Liver (tissue), 9 donors: ENCODE results near the gene TRERF1. TPM values are rescaled to one million over a fixed set of nuclear protein-coding genes. Genes with fewer than 3 reads are reported as not detected.

Experiments used
- DNase-seq: peaks from one replicate; pipeline ENCODE4 v3.0.0-alpha.2; 2017; ENCODE audit warnings: low spot score
- H3K27ac ChIP-seq, 2 donors: one replicate each; pipeline ENCODE4 v1.7.0; 2013; ENCODE audit warnings: inconsistent platforms in 2 of 2, low read length in 2 of 2, control low read depth in 1 of 2, low read depth in 1 of 2, mild to moderate bottlenecking in 1 of 2
- H3K27me3 ChIP-seq, 4 donors: one replicate each; pipeline versions ENCODE4 v1.6.1 to v1.7.0; 2013; ENCODE audit warnings: low read length in 3 of 4, inconsistent platforms in 1 of 4, mild to moderate bottlenecking in 1 of 4, moderate library complexity in 1 of 4; ENCODE audit not compliant: control insufficient read depth in 4 of 4, insufficient read depth in 4 of 4
- H3K36me3 ChIP-seq, 4 donors: one replicate each; pipeline versions ENCODE4 v1.6.1 to v1.7.0; 2013; ENCODE audit warnings: low read length in 3 of 4, mild to moderate bottlenecking in 3 of 4, low read depth in 1 of 4, moderate library complexity in 1 of 4; ENCODE audit not compliant: control insufficient read depth in 4 of 4, insufficient read depth in 3 of 4
- H3K4me1 ChIP-seq, 4 donors: one replicate each; pipeline versions ENCODE4 v1.6.1 to v1.7.0; 2013; ENCODE audit warnings: low read length in 3 of 4, mild to moderate bottlenecking in 3 of 4, moderate library complexity in 1 of 4; ENCODE audit not compliant: control insufficient read depth in 4 of 4, insufficient read depth in 4 of 4
- H3K4me3 ChIP-seq, 3 donors: one replicate each; pipeline versions ENCODE4 v1.6.1 to v1.7.0; 2013; ENCODE audit warnings: low read length in 3 of 3, control low read depth in 1 of 3, low read depth in 1 of 3, mild to moderate bottlenecking in 1 of 3
- H3K9ac ChIP-seq, 2 donors: one replicate each; pipeline ENCODE4 v1.7.0; 2013; ENCODE audit warnings: low read length in 2 of 2, mild to moderate bottlenecking in 2 of 2, moderate library complexity in 2 of 2, control low read depth in 1 of 2, low read depth in 1 of 2
- H3K9me3 ChIP-seq, 4 donors: one replicate each; pipeline versions ENCODE4 v1.6.1 to v1.7.0; 2013; ENCODE audit warnings: low read length in 3 of 4; ENCODE audit not compliant: control insufficient read depth in 4 of 4
- CTCF ChIP-seq: fragments of 150-350 bp; IDR thresholded peaks from 2 replicates; pipeline ENCODE4 v1.5.1; 2017; ENCODE audit warnings: improper control_type of control experiment, low read depth, low read length; ENCODE audit not compliant: missing input control
- FOXA2 ChIP-seq: IDR thresholded peaks from 2 replicates; pipeline ENCODE4 v1.6.1; 2016; ENCODE audit warnings: antibody characterized with exemption
- GABPA ChIP-seq, 2 donors: IDR thresholded peaks in 1 of 2; conservative IDR thresholded peaks in 1 of 2; 2 replicates each; pipeline ENCODE4 v1.6.1; 2016; ENCODE audit warnings: antibody characterized with exemption in 2 of 2, mild to moderate bottlenecking in 1 of 2, moderate library complexity in 1 of 2
- HNF4A ChIP-seq, 2 donors: conservative IDR thresholded peaks; 2 replicates each; pipeline ENCODE4 v1.6.1; 2016; ENCODE audit warnings: antibody characterized with exemption in 2 of 2, mild to moderate bottlenecking in 2 of 2
- HNF4G ChIP-seq: IDR thresholded peaks from 2 replicates; pipeline ENCODE4 v1.6.1; 2016; ENCODE audit warnings: antibody characterized with exemption
- JUND ChIP-seq, 2 donors: IDR thresholded peaks; 2 replicates each; pipeline ENCODE4 v1.6.1; 2016; ENCODE audit warnings: antibody characterized with exemption in 2 of 2
- MAX ChIP-seq: IDR thresholded peaks from 2 replicates; pipeline ENCODE4 v1.6.1; 2016; ENCODE audit warnings: antibody characterized with exemption
- NR2F2 ChIP-seq: IDR thresholded peaks from 2 replicates; pipeline ENCODE4 v1.6.1; 2016; ENCODE audit warnings: antibody characterized with exemption
- RAD21 ChIP-seq, 2 donors: IDR thresholded peaks; 2 replicates each; pipeline ENCODE4 v1.6.1; 2016; ENCODE audit warnings: antibody characterized with exemption in 2 of 2, mild to moderate bottlenecking in 2 of 2
- REST ChIP-seq: IDR thresholded peaks from 2 replicates; pipeline ENCODE4 v1.6.1; 2016; ENCODE audit warnings: antibody characterized with exemption, mild to moderate bottlenecking
- RXRA ChIP-seq, 2 donors: IDR thresholded peaks; 2 replicates each; pipeline ENCODE4 v1.6.1; 2017 to 2018; ENCODE audit warnings: antibody characterized with exemption in 2 of 2, mild to moderate bottlenecking in 1 of 2
- SP1 ChIP-seq: IDR thresholded peaks from 2 replicates; pipeline ENCODE4 v1.6.1; 2018; ENCODE audit warnings: antibody characterized with exemption, mild to moderate bottlenecking
- TAF1 ChIP-seq: conservative IDR thresholded peaks from 2 replicates; pipeline ENCODE4 v1.6.1; 2016; ENCODE audit warnings: antibody characterized with exemption, mild to moderate bottlenecking
- WGBS: extraction: QIAGEN DNeasy Blood & Tissue Kit; methylation state at CpG from one replicate; pipeline ENCODE4 v1.1.7; 2013; 5-methylcytosine and 5-hydroxymethylcytosine counted together
- polyA plus RNA-seq, 2 donors: library from polyadenylated mRNA; stranded (reverse) in 1 of 2; unstranded in 1 of 2; fragments of 200-250 nt in 1 of 2; fragments of >200 nt in 1 of 2; fragmentation: Nextera tagmentation in 1 of 2; extraction: Ambion mirVana in 1 of 2; gene quantifications; one replicate each; pipeline versions ENCODE4 v1.2.1 to v1.2.3, GENCODE V29; 2013 to 2015
- total RNA-seq, 2 donors: library from RNA; depleted of rRNA; stranded (reverse); fragments of >200 nt; gene quantifications; one replicate each; pipeline ENCODE4 v1.2.3, GENCODE V29; 2014
- donor health status: healthy.
- donor health status: healthy.
- donor health status: healthy.
- donor health status: healthy.
- donor health status: healthy.

Gene TRERF1
- total and polyA plus RNA-seq, 4 donors: 0.33 to 1.3 (median 0.68) TPM

- TF ChIP-seq HNF4A (conservative IDR thresholded peaks at IDR 0.05): no peak
- TF ChIP-seq MAX: no peak
- no peak for TF ChIP-seq HNF4G
- TF ChIP-seq JUND (IDR thresholded peaks at IDR 0.05): no peak
- DNase-seq: no peak
- Histone ChIP-seq H3K9ac (no peak overlapping the region), H3K27ac (no peak overlapping the region), H3K4me3 (no peak overlapping the region), H3K9me3 (no peaks in the 10 kb centered on the region), H3K36me3 (no peaks in the 10 kb centered on the region), H3K27me3 (no peaks in the 10 kb centered on the region), H3K4me1 (no peaks in the 10 kb centered on the region)
- 79% methylated on average over 11 of the region's 11 CpGs for WGBS
These were observed 113.6 kb downstream of the TRERF1 start for GRCh38 chr6:42337985-42338743.

GRCh38 chr6:42336431-42336830 is 115.3 kb downstream of the TRERF1 start:
- DNase-seq: no peak
- no peaks in the 10 kb centered on the region for H3K36me3 ChIP-seq
- TF ChIP-seq RXRA (IDR thresholded peaks at IDR 0.05): no peak
- TF ChIP-seq FOXA2: no peak
- no peak for TF ChIP-seq JUND (IDR thresholded peaks at IDR 0.05)
- TF ChIP-seq SP1: no peak
- TF ChIP-seq HNF4A (conservative IDR thresholded peaks at IDR 0.05): no peak
- no peak for TF ChIP-seq REST
- no peak for TF ChIP-seq NR2F2
- no peak for TF ChIP-seq HNF4G
- TF ChIP-seq TAF1: no peak
- WGBS: 89% methylated on average over 5 of the region's 5 CpGs
- no peak overlapping the region for H3K4me3 ChIP-seq
- H3K27me3 ChIP-seq: no peaks in the 10 kb centered on the region
- no peaks in the 10 kb centered on the region for H3K9me3 ChIP-seq
- H3K9ac ChIP-seq: no peak overlapping the region
- H3K27ac ChIP-seq: no peak overlapping the region
- no peaks in the 10 kb centered on the region for H3K4me1 ChIP-seq

- Histone ChIP-seq H3K4me3 (no peak overlapping the region), H3K9ac (no peak overlapping the region), H3K27ac (no peak overlapping the region), H3K36me3 (no peaks in the 10 kb centered on the region), H3K4me1 (no peaks in the 10 kb centered on the region), H3K27me3 (no peaks in the 10 kb centered on the region), H3K9me3 (no peaks in the 10 kb centered on the region)
- WGBS: 94% methylated on average over 5 of the region's 5 CpGs
- TF ChIP-seq JUND (IDR thresholded peaks at IDR 0.05) (no peak), HNF4A (conservative IDR thresholded peaks at IDR 0.05) (no peak), CTCF (no peak), SP1 (no peak), GABPA (IDR thresholded peaks at IDR 0.05 in 1 of 2, conservative IDR thresholded peaks at IDR 0.05 in 1 of 2) (no peak), RAD21 (IDR thresholded peaks at IDR 0.05) (no peak), NR2F2 (no peak), RXRA (IDR thresholded peaks at IDR 0.05) (no peak), REST (no peak), FOXA2 (no peak)
- DNase-seq: no peak
These were observed 115.8 kb downstream of the TRERF1 start for GRCh38 chr6:42335896-42336295.
